Measurements from ENCODE around the gene LHFPL3. TPM values are rescaled to one million over a fixed set of nuclear protein-coding genes. Genes with fewer than 3 reads are reported as not detected.

LHFPL3 gene
- total and polyA plus RNA-seq, 2 of the 13 experiments (the other 11 are each of a cell fraction or from before 2014, with no cell fraction given): not detected

- TF ChIP-seq SNAPC4 (CRISPR knock-in tag; IDR thresholded peaks at IDR 0.05) (no peak), ZEB1 (IDR thresholded peaks at IDR 0.05; ENCODE audit: insufficient replicate concordance, low read depth) (no peak)
These were observed 573.8 kb downstream of the LHFPL3 start (continued) for GRCh38 chr7:104902183-104902582.

- H4K20me1 ChIP-seq (ENCODE audit: insufficient read depth, low read length): no peaks in the 10 kb centered on the region
- DNase-seq (ENCODE audit: low spot score): no peak
- WGBS (ENCODE audit: low lambda C conversion rate): 29% methylated on average over 2 of the region's 2 CpGs
- H3K36me3 ChIP-seq (replicated peaks in 1 of 2; ENCODE audit: control insufficient read depth in 1 of 2, insufficient read depth in 2 of 2, low read length in 2 of 2): no peaks in the 10 kb centered on the region
- no peak overlapping the region for H2AFZ ChIP-seq (ENCODE audit: low read length)
- 0 out of 5 replicates have a peak, but pooled peaks cover 0 to 3% of the 10 kb centered on the region in 2 experiments for H3K27me3 ChIP-seq (ENCODE audit: control insufficient read depth in 1 of 2, insufficient read depth in 2 of 2, low read length in 2 of 2)
- no peak overlapping the region for H3K9ac ChIP-seq (ENCODE audit: insufficient read depth, low read depth, low read length)
- TF ChIP-seq CREB1 (IDR thresholded peaks at IDR 0.05) (0 out of 2 replicates have a peak, but pooled peaks have one; percentile 14), CREB1 (CRISPR knock-in tag; IDR thresholded peaks at IDR 0.05) (no peak), SOX5 (CRISPR knock-in tag; IDR thresholded peaks at IDR 0.05; ENCODE audit: borderline replicate concordance) (no peak)
- intact Hi-C loops (cut with micrococcal nuclease; ENCODE audit: unreplicated experiment): no loop called here
- no TSS peak for BruUV-seq (replicated peaks)
- H3K4me2 ChIP-seq (ENCODE audit: low read depth, low read length): no peak overlapping the region
- no peaks in the 10 kb centered on the region for H3K9me3 ChIP-seq (ENCODE audit: low read length)
- CTCF ChIA-PET (ENCODE audit: low intra/inter-chr PET ratio, low total read pairs): no interaction called here
- H3K27ac ChIP-seq (ENCODE audit: extremely low read length, insufficient read depth, low read length): no peak overlapping the region
- H3K79me2 ChIP-seq (ENCODE audit: insufficient read depth, low read length): no peaks in the 10 kb centered on the region
- ATAC-seq: no peak
- H3K4me1 ChIP-seq (ENCODE audit: insufficient read depth, low read length): peaks cover 23% of the 10 kb centered on the region
- in situ Hi-C loops (cut with HindIII; ENCODE audit: extremely low pct_ligation_motif_present, low pct_unique_long_range_greater_than_20kb): no loop called here
- POLR2A ChIA-PET: no interaction called here
- no peak for FAIRE-seq
- no peak overlapping the region for H3K4me3 ChIP-seq (replicated peaks in 1 of 3; ENCODE audit: insufficient read depth in 1 of 3, low read depth in 2 of 3, low read length in 3 of 3)
These were observed 574.6 kb downstream of the LHFPL3 start for GRCh38 chr7:104903044-104903443.
